NCI-H2029 treated with DMSO at 0.1 percent for 48 hours (cell line): ENCODE data around the gene TMEM163.
"Not testable (repeated sequence)": the region's sequence is repeated elsewhere in the genome, so short reads cannot be mapped to it uniquely, and the experiment has no call there.

Experiments
- DNase-seq: peaks from one replicate; lab custom pipeline; 2025; lab: John Stamatoyannopoulos, UW

TMEM163 gene

DNA sequence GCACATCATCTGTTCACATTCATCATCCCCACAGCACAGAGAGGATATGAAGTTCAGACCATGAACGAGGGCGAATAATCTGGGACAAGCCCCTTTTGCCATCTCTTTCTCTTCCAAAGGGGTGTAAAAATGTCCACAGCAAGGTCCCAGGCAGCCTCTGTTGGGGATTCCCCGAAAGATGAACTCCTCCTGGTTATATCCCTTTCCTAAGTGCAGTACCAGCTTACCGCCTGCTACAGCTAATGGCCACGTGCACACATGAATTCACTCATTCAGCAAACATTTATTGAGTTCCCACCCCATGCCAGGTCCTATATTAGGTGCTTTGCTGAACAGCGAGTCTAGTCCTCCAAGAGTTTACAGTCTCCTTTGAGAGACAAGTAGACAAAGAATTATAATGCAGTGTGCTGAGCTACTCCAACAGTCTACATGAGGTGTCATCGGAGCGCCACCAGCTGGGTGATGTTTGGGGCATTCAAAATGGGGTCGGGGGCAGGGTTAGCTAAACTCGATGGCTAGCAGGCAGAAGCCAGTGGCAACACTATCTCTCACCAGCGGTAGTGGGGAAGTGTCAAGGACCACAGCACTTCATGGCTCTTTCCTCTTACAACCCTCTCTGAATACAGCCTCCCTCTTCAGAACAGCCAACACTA is 228.9 kb downstream of the TMEM163 start:
- DNase-seq: no peak

DNA sequence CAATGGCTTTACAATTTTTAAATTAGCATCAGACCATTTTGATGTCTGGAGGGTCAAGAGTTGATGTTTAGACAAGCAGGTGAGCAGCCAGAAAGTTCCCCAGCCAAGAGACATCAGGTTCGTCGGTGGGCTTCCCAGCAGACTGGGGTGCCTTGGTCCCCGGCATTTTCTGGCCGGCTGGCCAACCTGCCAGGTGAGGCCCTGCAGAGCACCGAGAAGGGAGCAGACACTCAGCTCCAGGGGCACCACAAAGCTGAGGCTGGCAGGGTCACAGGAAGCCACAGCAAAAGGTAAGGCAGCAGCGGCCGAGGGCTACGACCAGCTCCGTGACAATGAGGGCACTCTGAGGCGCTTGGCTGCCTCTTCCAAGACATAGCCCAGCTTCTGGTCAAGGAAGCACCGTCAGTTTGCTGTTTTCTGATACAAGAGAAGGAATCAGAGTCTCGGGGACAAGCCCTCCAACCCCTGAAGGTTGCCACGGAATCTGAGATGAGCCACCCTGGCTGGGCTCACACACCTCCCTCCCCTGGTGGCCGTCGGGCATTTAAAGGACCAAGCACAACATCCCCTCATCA is 235.9 kb downstream of the TMEM163 start:
- no peak for DNase-seq

GRCh38 chr2:134482131-134482723 is 236.6 kb downstream of the TMEM163 start:
- no peak for DNase-seq

GRCh38 chr2:134479696-134480330 is 239.0 kb downstream of the TMEM163 start:
- no peak for DNase-seq

DNA sequence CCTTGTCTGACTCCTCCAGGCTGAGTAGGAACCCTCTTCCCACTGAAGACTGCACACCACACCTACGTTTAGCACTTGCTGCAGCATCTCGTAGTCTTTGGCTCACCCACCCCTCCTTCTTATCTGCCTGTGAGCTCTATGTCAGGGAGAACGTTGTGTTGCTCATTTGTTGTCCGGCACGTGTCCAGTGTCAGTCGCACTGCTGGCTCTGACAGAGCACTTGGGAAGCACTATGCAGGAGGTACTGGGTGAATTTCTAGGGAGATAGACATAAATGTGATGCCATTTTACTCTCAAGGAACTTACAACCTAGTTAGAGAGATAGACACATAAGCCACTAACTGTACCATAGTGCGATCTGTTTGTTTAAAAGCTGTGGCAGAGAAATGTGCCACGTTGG is 241.8 kb downstream of the TMEM163 start:
- not testable (repeated sequence) for DNase-seq

DNA sequence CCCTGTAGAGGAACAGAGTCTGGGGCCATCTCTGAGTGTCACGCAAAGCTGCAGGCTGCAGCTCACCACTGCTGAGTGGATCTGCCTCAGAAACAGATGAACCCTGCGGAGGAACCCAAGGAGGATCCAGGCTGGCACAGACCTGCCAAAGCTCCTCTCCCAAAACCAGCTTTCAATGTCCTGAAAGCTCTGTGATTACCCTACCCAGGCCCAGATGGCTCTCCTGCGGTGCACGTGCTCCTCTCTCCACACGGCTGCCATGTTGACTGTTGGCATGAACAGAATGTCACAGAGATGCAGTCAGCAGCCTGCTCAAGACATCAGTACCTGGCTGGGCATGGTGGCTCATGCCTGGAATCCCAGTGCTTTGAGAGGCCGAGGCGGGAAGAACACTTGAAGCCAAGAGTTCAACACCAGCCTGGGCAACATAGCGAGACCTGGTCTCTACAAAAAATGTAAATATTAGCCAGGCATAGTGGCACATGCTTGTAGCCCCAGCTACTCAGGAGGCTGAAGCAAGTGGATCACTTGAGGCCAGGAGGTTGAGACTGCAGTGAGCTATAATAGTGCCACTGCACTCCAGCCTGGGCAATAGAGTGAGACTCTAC is 248.1 kb downstream of the TMEM163 start:
- no peak for DNase-seq

DNA sequence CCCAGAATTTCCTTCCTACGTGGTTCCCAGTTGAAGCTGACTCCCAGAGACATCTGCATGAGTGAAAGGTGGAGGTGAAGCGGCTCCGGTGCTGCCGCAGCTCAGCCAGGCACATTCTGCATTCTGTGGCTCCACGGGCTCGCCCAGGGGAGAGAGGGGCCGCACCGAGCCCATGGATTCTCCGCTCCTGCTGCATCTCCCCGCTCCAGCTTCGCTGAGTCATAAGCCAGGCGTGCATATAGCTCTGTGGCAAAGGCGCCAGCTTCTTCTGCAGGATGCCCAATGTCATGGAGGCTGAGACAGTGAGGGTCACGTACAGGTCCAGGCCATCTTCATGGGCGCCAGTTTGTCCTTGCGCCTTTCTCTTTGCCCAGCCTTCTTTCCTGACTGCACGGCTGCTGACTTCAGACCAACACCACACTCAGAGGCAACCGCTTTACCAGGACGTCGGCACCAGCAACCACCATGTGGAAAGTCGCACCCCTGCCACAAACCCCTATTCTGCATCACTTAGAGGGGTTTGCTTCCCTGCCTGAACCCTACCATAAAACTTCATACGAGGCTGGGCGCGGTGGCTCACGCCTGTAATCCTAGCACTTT is 249.2 kb downstream of the TMEM163 start:
- DNase-seq: no peak

DNA sequence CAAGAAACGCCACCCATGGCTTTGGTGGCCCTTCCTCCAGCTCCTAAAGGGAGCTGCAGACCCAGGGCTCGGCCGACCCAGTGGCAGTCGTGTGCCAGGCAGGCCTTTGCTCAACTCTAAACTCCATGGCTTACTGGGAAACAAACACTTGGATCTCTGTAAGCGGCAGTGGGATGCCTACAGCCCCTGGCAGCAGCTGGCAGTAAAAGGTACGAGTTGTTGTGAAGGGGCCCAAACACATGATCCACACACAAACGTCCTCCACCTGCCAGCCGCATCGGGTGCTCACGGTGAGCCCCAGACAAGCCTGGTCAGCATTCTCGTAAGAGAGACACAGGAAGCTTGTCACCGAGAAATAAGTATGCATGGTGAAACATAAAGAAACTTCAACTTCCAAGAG is 250.0 kb downstream of the TMEM163 start:
- DNase-seq: no peak

DNA sequence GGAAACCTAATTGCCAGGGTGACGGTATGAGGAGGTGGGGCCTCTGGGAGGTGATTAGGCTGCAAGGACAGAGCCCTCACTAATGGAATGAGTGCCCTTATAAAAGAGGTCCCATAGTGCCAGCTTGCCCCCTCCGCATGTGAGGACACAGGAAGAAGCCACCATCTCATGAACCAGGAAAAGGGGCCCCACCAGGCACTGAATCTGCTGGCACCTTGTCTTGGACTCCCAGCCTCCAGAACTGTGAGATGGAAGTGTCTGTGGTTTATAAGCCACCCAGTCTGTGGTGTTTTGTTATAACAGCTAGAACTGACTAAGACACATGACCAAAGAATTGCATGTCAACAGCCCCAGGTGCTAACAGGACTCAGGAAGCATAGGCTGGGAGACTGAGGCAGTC is 250.6 kb downstream of the TMEM163 start:
- DNase-seq: no peak

- peak; percentile 38 for DNase-seq
Observed at GRCh38 chr2:134466141-134466540, 252.7 kb downstream of the TMEM163 start.

- DNase-seq: no peak
Observed at GRCh38 chr2:134465228-134466105, 253.3 kb downstream of the TMEM163 start.

DNA sequence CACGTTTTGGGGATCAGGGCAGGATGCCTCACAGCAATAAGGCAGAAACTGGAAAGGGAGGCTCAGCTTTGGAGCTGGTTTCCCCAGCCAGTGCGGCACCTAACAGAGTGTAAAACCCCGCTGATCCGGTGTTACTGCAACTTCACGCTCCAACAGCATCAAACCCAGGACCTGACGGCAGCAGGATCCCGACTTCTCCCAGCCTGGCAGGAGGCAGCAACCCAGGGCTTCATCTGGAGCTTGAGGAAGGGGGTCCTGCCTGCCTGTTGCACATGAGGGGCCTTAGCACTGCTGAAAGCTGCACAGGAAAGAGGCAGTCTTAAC is 255.1 kb downstream of the TMEM163 start:
- no peak for DNase-seq

DNA sequence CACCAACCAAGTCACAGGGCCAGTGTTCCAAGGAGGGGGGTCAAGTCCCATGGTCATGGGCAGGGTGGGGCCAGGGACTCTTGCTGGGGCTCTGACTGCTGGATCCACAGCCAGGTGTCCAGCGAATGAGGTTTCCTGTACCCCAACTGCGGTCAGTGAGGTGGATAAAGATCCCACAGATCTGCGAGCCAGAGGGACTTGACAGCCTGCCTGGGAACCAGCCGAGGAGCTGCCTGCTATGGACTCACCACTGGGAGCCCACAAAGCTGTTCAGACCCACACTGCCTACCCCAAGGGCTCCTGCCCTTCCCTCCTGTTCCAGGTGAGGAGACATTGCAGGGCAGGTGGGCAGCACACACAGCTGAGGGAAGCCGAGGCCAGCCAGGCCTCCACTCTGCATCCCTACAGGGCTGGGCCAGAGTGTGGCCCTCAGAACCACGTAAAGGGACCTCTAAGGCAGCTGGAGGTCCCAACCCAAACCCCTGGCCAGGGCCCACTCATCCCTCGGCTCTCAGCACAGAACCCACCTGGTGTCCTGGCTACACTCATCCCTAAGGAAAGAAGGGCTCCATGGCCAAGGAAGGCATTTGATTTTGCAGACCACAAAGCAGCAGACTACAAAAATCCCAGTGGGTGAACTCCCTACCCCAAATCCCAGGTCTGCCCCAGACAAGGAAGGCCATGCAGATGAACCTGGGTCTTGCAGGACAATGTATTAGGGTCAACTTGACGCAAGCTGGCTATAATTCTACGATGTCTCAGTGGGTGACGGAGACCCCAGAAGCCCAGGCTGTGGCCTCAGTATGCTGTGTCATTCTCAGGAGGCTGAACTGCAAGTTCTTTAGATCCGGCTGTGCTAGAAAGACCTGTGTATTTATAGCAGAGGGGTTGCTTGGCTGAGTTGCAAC is 255.8 kb downstream of the TMEM163 start:
- DNase-seq: no peak

- no peak for DNase-seq
Observed at GRCh38 chr2:134462275-134462674, 256.5 kb downstream of the TMEM163 start.

DNA sequence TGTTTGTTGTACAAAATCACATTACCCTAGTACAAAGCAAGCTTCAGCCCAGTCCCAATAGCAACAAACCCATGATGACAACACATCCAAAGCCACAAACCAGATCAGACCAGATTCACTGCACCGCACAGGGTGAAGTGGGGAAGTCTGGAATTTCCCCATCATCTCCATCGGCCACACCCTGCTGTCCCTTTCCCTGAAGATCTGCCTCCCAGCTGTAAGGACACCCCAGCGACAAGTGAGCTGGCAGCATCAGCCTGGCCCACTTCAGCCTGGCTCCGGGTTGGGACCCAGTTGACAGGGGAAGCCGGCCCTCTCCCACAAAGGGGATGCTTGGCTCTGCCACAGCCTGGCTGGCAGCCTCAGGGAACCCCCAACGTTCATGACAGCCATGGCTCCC is 257.3 kb downstream of the TMEM163 start:
- no peak for DNase-seq

GRCh38 chr2:134460583-134460998 is 258.2 kb downstream of the TMEM163 start:
- DNase-seq: peak; percentile 13

- DNase-seq: no peak
Observed at GRCh38 chr2:134459706-134460406, 258.9 kb downstream of the TMEM163 start.

GRCh38 chr2:134458950-134459349 is 259.9 kb downstream of the TMEM163 start:
- no peak for DNase-seq

DNA sequence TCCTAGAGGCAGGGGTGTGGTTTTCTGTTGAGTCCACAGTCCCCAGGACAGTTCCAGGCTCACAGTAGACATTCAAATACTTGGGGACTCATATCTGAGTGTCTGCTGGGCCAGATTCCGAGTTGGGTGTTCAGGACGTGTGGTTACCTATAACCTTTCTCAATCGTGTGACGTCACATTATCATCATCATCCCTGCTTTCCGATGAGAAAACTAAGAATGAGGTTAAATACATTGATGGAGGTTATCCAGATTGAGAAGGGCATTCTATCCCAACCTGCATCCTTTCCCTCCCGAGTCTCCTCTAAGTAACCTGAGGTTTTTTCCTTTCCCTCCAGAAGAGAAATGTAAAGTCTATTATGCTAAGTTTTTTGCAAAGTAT is 260.3 kb downstream of the TMEM163 start:
- DNase-seq: no peak
